Measurements from ENCODE around the gene BUD23.
"Not testable (repeated sequence)": the region's sequence is repeated elsewhere in the genome, so short reads cannot be mapped to it uniquely, and the experiment has no call there.

The BUD23 gene

GRCh38 chr7:73699370-73700068 is 16.1 kb downstream of the BUD23 start:
- DNase-seq (ENCODE audit: low read depth, low spot score) = no peak
- H3K27ac ChIP-seq = no peak overlapping the region

- no peak overlapping the region for H3K27ac ChIP-seq
- no peak for DNase-seq (ENCODE audit: low read depth, low spot score)
Observed at GRCh38 chr7:73700069-73700423, 16.6 kb downstream of the BUD23 start.

GRCh38 chr7:73700581-73701134 is 17.3 kb downstream of the BUD23 start:
- no peak for DNase-seq (ENCODE audit: low read depth, low spot score)
- no peak overlapping the region for H3K27ac ChIP-seq

- no peak overlapping the region for H3K27ac ChIP-seq
- DNase-seq (ENCODE audit: low read depth, low spot score) = no peak
Observed at GRCh38 chr7:73701357-73701995, 18.1 kb downstream of the BUD23 start.

GRCh38 chr7:73702226-73702625 is 18.8 kb downstream of the BUD23 start:
- DNase-seq (ENCODE audit: low read depth, low spot score) = no peak
- no peak overlapping the region for H3K27ac ChIP-seq

GRCh38 chr7:73702665-73703064 is 19.3 kb downstream of the BUD23 start:
- no peak for DNase-seq (ENCODE audit: low read depth, low spot score)
- H3K27ac ChIP-seq = no peak overlapping the region

GRCh38 chr7:73703225-73703624 is 19.8 kb downstream of the BUD23 start:
- H3K27ac ChIP-seq = no peak overlapping the region
- no peak for DNase-seq (ENCODE audit: low read depth, low spot score)

- peak overlapping the region; percentile 57 for H3K27ac ChIP-seq
- DNase-seq (ENCODE audit: low read depth, low spot score) = no peak
Observed at GRCh38 chr7:73703757-73704639, 20.6 kb downstream of the BUD23 start.

GRCh38 chr7:73704640-73705550 is 21.5 kb downstream of the BUD23 start:
- DNase-seq (ENCODE audit: low read depth, low spot score) = no peak
- H3K27ac ChIP-seq = peak overlapping the region; percentile 57

GRCh38 chr7:73705551-73705920 is 22.1 kb downstream of the BUD23 start:
- H3K27ac ChIP-seq = peak overlapping the region; percentile 57
- no peak for DNase-seq (ENCODE audit: low read depth, low spot score)

- DNase-seq (ENCODE audit: low read depth, low spot score) = no peak
- peak overlapping the region; percentile 57 for H3K27ac ChIP-seq
Observed at GRCh38 chr7:73706126-73707044, 23.0 kb downstream of the BUD23 start.

GRCh38 chr7:73707045-73707631 is 23.7 kb downstream of the BUD23 start:
- no peak for DNase-seq (ENCODE audit: low read depth, low spot score)
- H3K27ac ChIP-seq = peak overlapping the region; percentile 57

- H3K27ac ChIP-seq = no peak overlapping the region
- no peak for DNase-seq (ENCODE audit: low read depth, low spot score)
Observed at GRCh38 chr7:73708961-73709549, 25.7 kb downstream of the BUD23 start.

GRCh38 chr7:73712773-73713172 is 29.4 kb downstream of the BUD23 start:
- no peak overlapping the region for H3K27ac ChIP-seq
- DNase-seq (ENCODE audit: low read depth, low spot score) = no peak

GRCh38 chr7:73713319-73713718 is 29.9 kb downstream of the BUD23 start:
- not testable (repeated sequence) for DNase-seq (ENCODE audit: low read depth, low spot score); H3K27ac ChIP-seq

GRCh38 chr7:73715648-73716317 is 32.4 kb downstream of the BUD23 start:
- peak; percentile 90 for DNase-seq (ENCODE audit: low read depth, low spot score)
- H3K27ac ChIP-seq = peak overlapping the region; percentile 91

GRCh38 chr7:73716318-73716890 is 33.0 kb downstream of the BUD23 start:
- no peak for DNase-seq (ENCODE audit: low read depth, low spot score)
- peak overlapping the region; percentile 91 for H3K27ac ChIP-seq
